Glutamatergic neuron (in vitro differentiated cells): ENCODE measurements around the gene GALK2. TPM values are rescaled to one million over a fixed set of nuclear protein-coding genes. Genes with fewer than 3 reads are reported as not detected.

Experiments
- DNase-seq: peaks from one replicate; pipeline ENCODE4 v3.0.0; 2022
- H3K27ac Mint-ChIP-seq: one replicate; pipeline ENCODE4 v1.8.0; 2020; ENCODE audit warnings: mild to moderate bottlenecking, mixed read lengths, inconsistent platforms; ENCODE audit not compliant: unreplicated experiment
- H3K27me3 Mint-ChIP-seq: one replicate; pipeline ENCODE4 v1.8.0; 2020; ENCODE audit warnings: mild to moderate bottlenecking, moderate library complexity, mixed read lengths, inconsistent platforms; ENCODE audit not compliant: unreplicated experiment
- H3K36me3 Mint-ChIP-seq: one replicate; pipeline ENCODE4 v1.8.0; 2020; ENCODE audit warnings: mild to moderate bottlenecking, mixed read lengths, inconsistent platforms; ENCODE audit not compliant: unreplicated experiment
- H3K4me1 Mint-ChIP-seq: one replicate; pipeline ENCODE4 v1.8.0; 2020; ENCODE audit warnings: mild to moderate bottlenecking, low read depth, mixed read lengths, inconsistent platforms; ENCODE audit not compliant: unreplicated experiment
- H3K4me3 Mint-ChIP-seq: one replicate; pipeline ENCODE4 v1.8.0; 2020; ENCODE audit warnings: mild to moderate bottlenecking, mixed read lengths, inconsistent platforms; ENCODE audit not compliant: unreplicated experiment
- H3K9me3 Mint-ChIP-seq: one replicate; pipeline ENCODE4 v1.8.0; 2020; ENCODE audit warnings: mild to moderate bottlenecking, moderate library complexity, mixed read lengths, inconsistent platforms; ENCODE audit not compliant: unreplicated experiment
- CTCF ChIP-seq: fragments of 200-600 bp; sonication (generic); IDR thresholded peaks from one replicate; pipeline ENCODE4 v1.5.0; 2021; ENCODE audit not compliant: partially characterized antibody, unreplicated experiment
- total RNA-seq: library from RNA; stranded (reverse); fragmentation: NEBNext Ultra II Directional; extraction: Animal tissue kit (Norgen Biotek cat#: 25700); gene quantifications from one replicate; pipeline ENCODE4 v1.2.1, GENCODE V29; 2021; ENCODE audit not compliant: unreplicated experiment

The GALK2 gene
- total RNA-seq, 1 donor from 2014 or later = 19.9 TPM

GRCh38 chr15:49288391-49288790 is 118.3 kb downstream of the GALK2 start:
- H3K27me3 Mint-ChIP-seq = no peaks in the 10 kb centered on the region
- peaks cover 2% of the 10 kb centered on the region for H3K9me3 Mint-ChIP-seq
- no peak overlapping the region for H3K4me3 Mint-ChIP-seq
- DNase-seq = no peak
- no peak overlapping the region for H3K27ac Mint-ChIP-seq
- peaks cover 3% of the 10 kb centered on the region for H3K4me1 Mint-ChIP-seq
- peaks cover 11% of the 10 kb centered on the region for H3K36me3 Mint-ChIP-seq
- TF ChIP-seq CTCF = no peak

GRCh38 chr15:49290191-49290590 is 120.1 kb downstream of the GALK2 start:
- Mint-ChIP-seq H3K4me3 (no peak overlapping the region), H3K27me3 (no peaks in the 10 kb centered on the region), H3K9me3 (no peaks in the 10 kb centered on the region), H3K27ac (peak overlapping the region; percentile 40), H3K36me3 (peaks cover 3% of the 10 kb centered on the region), H3K4me1 (peaks cover 3% of the 10 kb centered on the region)
- no peak for TF ChIP-seq CTCF
- no peak for DNase-seq

GRCh38 chr15:49293941-49294340 is 123.9 kb downstream of the GALK2 start:
- peaks cover 5% of the 10 kb centered on the region for H3K36me3 Mint-ChIP-seq
- peaks cover 2% of the 10 kb centered on the region for H3K27me3 Mint-ChIP-seq
- no peak for TF ChIP-seq CTCF
- no peak overlapping the region for H3K4me3 Mint-ChIP-seq
- peaks cover 3% of the 10 kb centered on the region for H3K4me1 Mint-ChIP-seq
- no peak overlapping the region for H3K27ac Mint-ChIP-seq
- peaks cover 2% of the 10 kb centered on the region for H3K9me3 Mint-ChIP-seq
- no peak for DNase-seq

- H3K27me3 Mint-ChIP-seq = peaks cover 2% of the 10 kb centered on the region
- DNase-seq = no peak
- H3K27ac Mint-ChIP-seq = no peak overlapping the region
- peaks cover 2% of the 10 kb centered on the region for H3K9me3 Mint-ChIP-seq
- no peak overlapping the region for H3K4me3 Mint-ChIP-seq
- TF ChIP-seq CTCF = no peak
- H3K36me3 Mint-ChIP-seq = peaks cover 8% of the 10 kb centered on the region
- H3K4me1 Mint-ChIP-seq = no peaks in the 10 kb centered on the region
Observed at GRCh38 chr15:49296258-49296657, 126.2 kb downstream of the GALK2 start.

GRCh38 chr15:49297584-49297983 is 127.5 kb downstream of the GALK2 start:
- no peaks in the 10 kb centered on the region for H3K4me1 Mint-ChIP-seq
- no peak for DNase-seq
- no peak overlapping the region for H3K27ac Mint-ChIP-seq
- no peak overlapping the region for H3K4me3 Mint-ChIP-seq
- TF ChIP-seq CTCF = no peak
- peaks cover 2% of the 10 kb centered on the region for H3K9me3 Mint-ChIP-seq
- peaks cover 2% of the 10 kb centered on the region for H3K27me3 Mint-ChIP-seq
- peaks cover 8% of the 10 kb centered on the region for H3K36me3 Mint-ChIP-seq
